Loucy (cell line): ENCODE data around the gene HLA-DRB1.
"Not testable (repeated sequence)": the region's sequence is repeated elsewhere in the genome, so short reads cannot be mapped to it uniquely, and the experiment has no call there.

ENCODE experiments used
- CTCF ChIP-seq: fragments of 200-600 bp; sonication (generic); conservative IDR thresholded peaks from 2 replicates; pipeline ENCODE4 v1.5.1; 2014; ENCODE audit warnings: mild to moderate bottlenecking, antibody characterized with exemption, low read length
- EZH2phosphoT487 ChIP-seq: fragments of 200-600 bp; IDR thresholded peaks from 2 replicates; pipeline ENCODE4 v1.6.1; 2018; ENCODE audit warnings: antibody characterized with exemption, mild to moderate bottlenecking, moderate library complexity, borderline replicate concordance

GRCh38 chr6:32590713-32591112 lies 1.1 kb upstream of the HLA-DRB1 start:
- not testable (repeated sequence) for TF ChIP-seq CTCF, EZH2phosphoT487
